Neural cell (in vitro differentiated cells): ENCODE data around the gene NPAS3. TPM values are rescaled to one million over a fixed set of nuclear protein-coding genes. Genes with fewer than 3 reads are reported as not detected.

ENCODE experiments used
- H2AFZ ChIP-seq: fragments of 200-600, 300-800 bp; sonication (generic), shearing (Covaris generic); 2 replicates; pipeline ENCODE4 v1.6.0; 2014; ENCODE audit warnings: low read depth, mild to moderate bottlenecking, antibody characterized with exemption, low read length, moderate library complexity
- H3F3A ChIP-seq: fragments of 200-600 bp; shearing (Covaris generic); 2 replicates; pipeline ENCODE4 v1.6.1; 2016; ENCODE audit warnings: mild to moderate bottlenecking, moderate library complexity, mixed read lengths, antibody characterized with exemption, low read length; ENCODE audit not compliant: insufficient read depth, poor library complexity, severe bottlenecking
- H3K27ac ChIP-seq: fragments of 200-600, 300-800 bp; sonication (generic), shearing (Covaris generic); 2 replicates; pipeline ENCODE4 v1.5.1; 2014; ENCODE audit warnings: mild to moderate bottlenecking, low read length, moderate library complexity
- H3K27me3 ChIP-seq: fragments of 300-800, 200-600 bp; sonication (generic), shearing (Covaris generic); 2 replicates; pipeline ENCODE4 v1.6.0; 2014; ENCODE audit warnings: mild to moderate bottlenecking, low read depth, low read length, moderate library complexity; ENCODE audit not compliant: insufficient read depth
- H3K36me3 ChIP-seq: fragments of 300-800, 200-600 bp; sonication (generic), shearing (Covaris generic); 2 replicates; pipeline ENCODE4 v1.5.1; 2014; ENCODE audit warnings: mild to moderate bottlenecking, antibody characterized with exemption, low read length, moderate library complexity; ENCODE audit not compliant: insufficient read depth
- H3K4me2 ChIP-seq: fragments of 300-800, 200-600 bp; sonication (generic), shearing (Covaris generic); 2 replicates; pipeline ENCODE4 v1.6.0; 2014; ENCODE audit warnings: mild to moderate bottlenecking, low read length
- H3K4me3 ChIP-seq: fragments of 300-800, 200-600 bp; sonication (generic), shearing (Covaris generic); 2 replicates; pipeline ENCODE4 v1.5.1; 2014; ENCODE audit warnings: mild to moderate bottlenecking, low read length, moderate library complexity
- H3K79me2 ChIP-seq: fragments of 200-600 bp; shearing (Covaris generic); replicated peaks from 2 replicates; pipeline ENCODE4 v1.6.0; 2014; ENCODE audit warnings: mild to moderate bottlenecking, low read length, moderate library complexity; ENCODE audit not compliant: insufficient read depth
- H3K9ac ChIP-seq: fragments of 300-800, 200-600 bp; sonication (generic), shearing (Covaris generic); 2 replicates; pipeline ENCODE4 v1.6.1; 2016; ENCODE audit warnings: mild to moderate bottlenecking, low read length, mixed read lengths
- H3K9me2 ChIP-seq: fragments of 200-600 bp; shearing (Covaris generic); 2 replicates; pipeline ENCODE4 v1.6.1; 2016; ENCODE audit warnings: mild to moderate bottlenecking, low read length, mixed read lengths; ENCODE audit not compliant: insufficient read depth
- H3K9me3 ChIP-seq: fragments of 200-600, 300-800 bp; sonication (generic), shearing (Covaris generic); 2 replicates; pipeline ENCODE4 v1.6.1; 2016; ENCODE audit warnings: mild to moderate bottlenecking, mixed run types, low read length, moderate library complexity, mixed read lengths
- H4K20me1 ChIP-seq: fragments of 200-600 bp; shearing (Covaris generic); 2 replicates; pipeline ENCODE4 v1.6.1; 2016; ENCODE audit warnings: mild to moderate bottlenecking, mixed run types; ENCODE audit not compliant: insufficient read depth
- CTCF ChIP-seq: fragments of 450-650 bp; IDR thresholded peaks from 2 replicates; pipeline ENCODE4 v1.5.1; 2014; ENCODE audit warnings: antibody characterized with exemption, mild to moderate bottlenecking, moderate library complexity; ENCODE audit not compliant: poor library complexity, severe bottlenecking
- EP300 ChIP-seq: fragments of 450-650 bp; conservative IDR thresholded peaks from 2 replicates; pipeline ENCODE4 v1.6.1; 2014; ENCODE audit warnings: antibody characterized with exemption, mild to moderate bottlenecking, moderate library complexity; ENCODE audit not compliant: poor library complexity, severe bottlenecking
- EZH2 ChIP-seq: fragments of 200-600, 300-800 bp; shearing (Covaris generic), sonication (generic); IDR thresholded peaks from 2 replicates; pipeline ENCODE4 v1.6.1; 2014; ENCODE audit warnings: antibody characterized with exemption, low read length, borderline replicate concordance, mild to moderate bottlenecking; ENCODE audit not compliant: insufficient read depth, poor library complexity, severe bottlenecking
- MXI1 ChIP-seq: fragments of 450-650 bp; conservative IDR thresholded peaks from 2 replicates; pipeline ENCODE4 v1.6.1; 2014; ENCODE audit warnings: antibody characterized with exemption, mild to moderate bottlenecking; ENCODE audit not compliant: poor library complexity, severe bottlenecking
- POLR2AphosphoS5 ChIP-seq: IDR thresholded peaks from 2 replicates; pipeline ENCODE4 v1.6.1; 2012
- RAD21 ChIP-seq: fragments of 450-650 bp; conservative IDR thresholded peaks from 2 replicates; pipeline ENCODE4 v1.6.1; 2014; ENCODE audit warnings: antibody characterized with exemption, mild to moderate bottlenecking, moderate library complexity
- SMC3 ChIP-seq: fragments of 450-650 bp; conservative IDR thresholded peaks from 2 replicates; pipeline ENCODE4 v1.6.1; 2014; ENCODE audit warnings: antibody characterized with exemption, mild to moderate bottlenecking, moderate library complexity; ENCODE audit not compliant: poor library complexity
- TAF1 ChIP-seq: IDR thresholded peaks from 2 replicates; pipeline ENCODE4 v1.6.1; 2012; ENCODE audit warnings: low read depth
- polyA plus RNA-seq: library from polyadenylated mRNA; depleted of rRNA; stranded (reverse); fragments of >200 nt; gene quantifications from 2 replicates; pipeline ENCODE4 v1.2.3, GENCODE V29; 2014
- TF ChIP-seq, protein P1 (sequence below): IDR thresholded peaks from 2 replicates; pipeline ENCODE4 v1.6.1; 2012; ENCODE audit warnings: borderline replicate concordance

Gene NPAS3
- polyA plus RNA-seq, 1 donor from 2014 or later, result 1.3 TPM

DNA sequence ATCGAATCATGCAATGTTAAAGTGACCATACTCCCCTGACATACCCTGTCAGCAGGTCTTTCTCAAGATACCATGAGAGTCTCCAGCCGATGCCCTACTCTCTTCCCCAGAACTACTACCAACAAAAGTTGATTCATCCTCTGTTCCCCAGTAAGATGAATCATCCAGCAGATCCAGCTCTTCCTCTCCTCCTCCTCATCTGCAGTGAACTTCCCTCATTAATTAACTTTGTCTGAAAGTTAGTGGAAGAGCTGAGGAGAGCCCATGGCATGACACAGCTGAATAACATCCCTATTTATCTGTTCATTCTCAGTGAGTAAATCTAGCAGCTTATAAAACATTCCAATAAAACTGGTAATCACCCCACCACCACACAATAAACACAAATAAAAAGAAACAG lies 798.8 kb downstream of the NPAS3 start:
- H3K9me2 ChIP-seq, result no peaks in the 10 kb centered on the region
- H3F3A ChIP-seq, result no peaks in the 10 kb centered on the region
- no peaks in the 10 kb centered on the region for H3K27me3 ChIP-seq
- H2AFZ ChIP-seq, result no peak overlapping the region
- no peaks in the 10 kb centered on the region for H4K20me1 ChIP-seq
- TF ChIP-seq MXI1 (no peak), RAD21 (no peak), SMC3 (no peak), EP300 (no peak), TAF1 (no peak), EZH2 (no peak), POLR2AphosphoS5 (no peak), CTCF (no peak)
- TF ChIP-seq, protein P1, sequence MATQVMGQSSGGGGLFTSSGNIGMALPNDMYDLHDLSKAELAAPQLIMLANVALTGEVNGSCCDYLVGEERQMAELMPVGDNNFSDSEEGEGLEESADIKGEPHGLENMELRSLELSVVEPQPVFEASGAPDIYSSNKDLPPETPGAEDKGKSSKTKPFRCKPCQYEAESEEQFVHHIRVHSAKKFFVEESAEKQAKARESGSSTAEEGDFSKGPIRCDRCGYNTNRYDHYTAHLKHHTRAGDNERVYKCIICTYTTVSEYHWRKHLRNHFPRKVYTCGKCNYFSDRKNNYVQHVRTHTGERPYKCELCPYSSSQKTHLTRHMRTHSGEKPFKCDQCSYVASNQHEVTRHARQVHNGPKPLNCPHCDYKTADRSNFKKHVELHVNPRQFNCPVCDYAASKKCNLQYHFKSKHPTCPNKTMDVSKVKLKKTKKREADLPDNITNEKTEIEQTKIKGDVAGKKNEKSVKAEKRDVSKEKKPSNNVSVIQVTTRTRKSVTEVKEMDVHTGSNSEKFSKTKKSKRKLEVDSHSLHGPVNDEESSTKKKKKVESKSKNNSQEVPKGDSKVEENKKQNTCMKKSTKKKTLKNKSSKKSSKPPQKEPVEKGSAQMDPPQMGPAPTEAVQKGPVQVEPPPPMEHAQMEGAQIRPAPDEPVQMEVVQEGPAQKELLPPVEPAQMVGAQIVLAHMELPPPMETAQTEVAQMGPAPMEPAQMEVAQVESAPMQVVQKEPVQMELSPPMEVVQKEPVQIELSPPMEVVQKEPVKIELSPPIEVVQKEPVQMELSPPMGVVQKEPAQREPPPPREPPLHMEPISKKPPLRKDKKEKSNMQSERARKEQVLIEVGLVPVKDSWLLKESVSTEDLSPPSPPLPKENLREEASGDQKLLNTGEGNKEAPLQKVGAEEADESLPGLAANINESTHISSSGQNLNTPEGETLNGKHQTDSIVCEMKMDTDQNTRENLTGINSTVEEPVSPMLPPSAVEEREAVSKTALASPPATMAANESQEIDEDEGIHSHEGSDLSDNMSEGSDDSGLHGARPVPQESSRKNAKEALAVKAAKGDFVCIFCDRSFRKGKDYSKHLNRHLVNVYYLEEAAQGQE, result no peak
- no peak overlapping the region for H3K27ac ChIP-seq
- no peak overlapping the region for H3K4me3 ChIP-seq
- H3K36me3 ChIP-seq, result no peaks in the 10 kb centered on the region
- H3K9me3 ChIP-seq, result no peaks in the 10 kb centered on the region
- no peak overlapping the region for H3K4me2 ChIP-seq
- H3K79me2 ChIP-seq, result no peaks in the 10 kb centered on the region
- no peak overlapping the region for H3K9ac ChIP-seq

DNA sequence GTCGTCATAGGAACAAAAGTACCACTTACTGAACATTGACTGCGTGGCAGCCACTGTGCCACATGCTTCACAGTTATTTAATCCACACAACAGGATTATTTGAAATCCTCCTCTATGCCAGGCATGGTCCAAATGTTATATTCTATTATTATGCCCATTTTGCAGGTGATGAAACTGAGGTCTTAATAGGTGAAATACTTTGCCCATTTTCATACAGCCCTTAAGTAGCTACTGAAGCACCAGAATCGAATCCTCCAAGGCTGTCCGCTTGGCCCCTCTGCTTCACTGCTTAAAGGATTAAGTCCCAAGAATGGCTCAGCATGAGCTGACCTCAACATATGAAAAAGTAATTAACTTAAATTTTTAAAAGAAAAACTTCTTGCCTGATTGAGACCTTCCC lies 799.4 kb downstream of the NPAS3 start:
- no peaks in the 10 kb centered on the region for H3K36me3 ChIP-seq
- no peak overlapping the region for H3K4me3 ChIP-seq
- H3K79me2 ChIP-seq, result no peaks in the 10 kb centered on the region
- no peak overlapping the region for H3K9ac ChIP-seq
- no peaks in the 10 kb centered on the region for H4K20me1 ChIP-seq
- peaks cover 3% of the 10 kb centered on the region for H3K9me3 ChIP-seq
- H3F3A ChIP-seq, result no peaks in the 10 kb centered on the region
- no peak overlapping the region for H3K27ac ChIP-seq
- TF ChIP-seq RAD21 (no peak), POLR2AphosphoS5 (no peak), EZH2 (no peak), EP300 (no peak), MXI1 (no peak), TAF1 (no peak), CTCF (no peak), SMC3 (no peak)
- TF ChIP-seq, protein P1, result no peak
- H2AFZ ChIP-seq, result no peak overlapping the region
- H3K9me2 ChIP-seq, result no peaks in the 10 kb centered on the region
- no peaks in the 10 kb centered on the region for H3K27me3 ChIP-seq
- no peak overlapping the region for H3K4me2 ChIP-seq
